ENCODE data around the gene PSD4. TPM values are rescaled to one million over a fixed set of nuclear protein-coding genes. Genes with fewer than 3 reads are reported as not detected.

PSD4 gene
- total RNA-seq, 4 donors from 2014 or later: 53.8 to 102 (median 88.0) TPM

DNA sequence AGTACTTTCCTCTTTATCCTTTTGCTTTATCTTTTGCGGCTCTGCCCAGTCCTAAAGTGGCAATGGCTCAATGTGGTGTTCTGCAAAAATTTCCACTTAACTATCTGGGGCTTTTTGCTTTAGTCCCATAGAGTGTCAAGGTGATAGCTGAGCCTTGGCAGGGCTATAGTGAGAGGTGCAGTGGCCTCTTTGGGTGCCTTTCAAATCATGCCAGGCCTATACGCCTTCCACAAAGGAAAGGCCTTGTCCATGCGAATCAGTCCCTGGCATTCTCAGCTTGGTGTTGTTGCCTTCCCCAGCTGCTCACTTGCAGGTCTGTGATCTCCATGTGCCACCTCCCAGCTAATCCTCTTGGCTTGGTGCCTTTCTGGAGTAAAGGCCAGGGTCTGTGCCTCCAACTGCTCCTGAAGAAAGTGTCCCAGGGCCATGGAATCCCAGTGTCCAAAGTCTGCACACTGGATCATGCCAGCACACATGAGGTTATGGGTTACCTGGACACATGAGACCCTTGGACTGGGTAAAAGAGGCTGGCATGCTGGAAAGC is 78.3 kb downstream of the PSD4 start:
- Histone ChIP-seq H3K27me3 (no peaks in the 10 kb centered on the region), H3K9me3 (no peaks in the 10 kb centered on the region), H3K4me1 (no peaks in the 10 kb centered on the region), H3K27ac (no peak overlapping the region), H3K4me3 (no peak overlapping the region), H3K36me3 (no peaks in the 10 kb centered on the region)
- WGBS: 97% methylated on average over 3 of the region's 3 CpGs
- DNase-seq (ENCODE audit: low spot score in 2 of 2): no peak
- no peak for TF ChIP-seq POLR2AphosphoS5 (IDR thresholded peaks at IDR 0.05)
- TF ChIP-seq EP300 (IDR thresholded peaks at IDR 0.05): no peak

DNA sequence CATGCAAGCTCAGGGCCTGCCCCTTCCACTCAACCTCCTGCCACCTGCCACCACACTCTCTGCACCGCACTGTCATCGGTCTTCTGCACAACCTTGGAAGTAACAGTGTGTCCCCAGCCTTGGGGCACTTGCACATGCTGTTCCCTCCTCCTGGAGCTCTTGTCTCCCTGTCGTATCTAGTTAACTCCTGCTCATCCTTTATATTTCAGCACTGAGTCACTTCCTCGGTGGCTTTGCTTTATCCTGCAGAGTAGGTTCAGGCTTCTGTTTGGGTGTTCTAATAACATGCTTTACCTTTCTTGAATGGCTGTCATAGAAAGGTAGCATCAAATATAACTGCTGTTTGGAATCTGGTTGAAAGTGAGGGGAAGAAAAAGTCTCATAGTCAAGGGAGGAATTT is 79.7 kb downstream of the PSD4 start:
- WGBS: 85% methylated on average over 4 of the region's 4 CpGs
- TF ChIP-seq, protein P1, sequence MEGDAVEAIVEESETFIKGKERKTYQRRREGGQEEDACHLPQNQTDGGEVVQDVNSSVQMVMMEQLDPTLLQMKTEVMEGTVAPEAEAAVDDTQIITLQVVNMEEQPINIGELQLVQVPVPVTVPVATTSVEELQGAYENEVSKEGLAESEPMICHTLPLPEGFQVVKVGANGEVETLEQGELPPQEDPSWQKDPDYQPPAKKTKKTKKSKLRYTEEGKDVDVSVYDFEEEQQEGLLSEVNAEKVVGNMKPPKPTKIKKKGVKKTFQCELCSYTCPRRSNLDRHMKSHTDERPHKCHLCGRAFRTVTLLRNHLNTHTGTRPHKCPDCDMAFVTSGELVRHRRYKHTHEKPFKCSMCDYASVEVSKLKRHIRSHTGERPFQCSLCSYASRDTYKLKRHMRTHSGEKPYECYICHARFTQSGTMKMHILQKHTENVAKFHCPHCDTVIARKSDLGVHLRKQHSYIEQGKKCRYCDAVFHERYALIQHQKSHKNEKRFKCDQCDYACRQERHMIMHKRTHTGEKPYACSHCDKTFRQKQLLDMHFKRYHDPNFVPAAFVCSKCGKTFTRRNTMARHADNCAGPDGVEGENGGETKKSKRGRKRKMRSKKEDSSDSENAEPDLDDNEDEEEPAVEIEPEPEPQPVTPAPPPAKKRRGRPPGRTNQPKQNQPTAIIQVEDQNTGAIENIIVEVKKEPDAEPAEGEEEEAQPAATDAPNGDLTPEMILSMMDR (IDR thresholded peaks at IDR 0.05): no peak
- TF ChIP-seq EP300 (IDR thresholded peaks at IDR 0.05): no peak
- no peak for TF ChIP-seq POLR2AphosphoS5 (IDR thresholded peaks at IDR 0.05)
- TF ChIP-seq POLR2A (IDR thresholded peaks at IDR 0.05): no peak
- H3K4me3 ChIP-seq: no peak overlapping the region
- H3K36me3 ChIP-seq: no peaks in the 10 kb centered on the region
- H3K4me1 ChIP-seq: peaks cover 6% of the 10 kb centered on the region
- no peak overlapping the region for H3K27ac ChIP-seq
- no peaks in the 10 kb centered on the region for H3K9me3 ChIP-seq
- no peak for DNase-seq (ENCODE audit: low spot score in 2 of 2)
- H3K27me3 ChIP-seq: no peaks in the 10 kb centered on the region

DNA sequence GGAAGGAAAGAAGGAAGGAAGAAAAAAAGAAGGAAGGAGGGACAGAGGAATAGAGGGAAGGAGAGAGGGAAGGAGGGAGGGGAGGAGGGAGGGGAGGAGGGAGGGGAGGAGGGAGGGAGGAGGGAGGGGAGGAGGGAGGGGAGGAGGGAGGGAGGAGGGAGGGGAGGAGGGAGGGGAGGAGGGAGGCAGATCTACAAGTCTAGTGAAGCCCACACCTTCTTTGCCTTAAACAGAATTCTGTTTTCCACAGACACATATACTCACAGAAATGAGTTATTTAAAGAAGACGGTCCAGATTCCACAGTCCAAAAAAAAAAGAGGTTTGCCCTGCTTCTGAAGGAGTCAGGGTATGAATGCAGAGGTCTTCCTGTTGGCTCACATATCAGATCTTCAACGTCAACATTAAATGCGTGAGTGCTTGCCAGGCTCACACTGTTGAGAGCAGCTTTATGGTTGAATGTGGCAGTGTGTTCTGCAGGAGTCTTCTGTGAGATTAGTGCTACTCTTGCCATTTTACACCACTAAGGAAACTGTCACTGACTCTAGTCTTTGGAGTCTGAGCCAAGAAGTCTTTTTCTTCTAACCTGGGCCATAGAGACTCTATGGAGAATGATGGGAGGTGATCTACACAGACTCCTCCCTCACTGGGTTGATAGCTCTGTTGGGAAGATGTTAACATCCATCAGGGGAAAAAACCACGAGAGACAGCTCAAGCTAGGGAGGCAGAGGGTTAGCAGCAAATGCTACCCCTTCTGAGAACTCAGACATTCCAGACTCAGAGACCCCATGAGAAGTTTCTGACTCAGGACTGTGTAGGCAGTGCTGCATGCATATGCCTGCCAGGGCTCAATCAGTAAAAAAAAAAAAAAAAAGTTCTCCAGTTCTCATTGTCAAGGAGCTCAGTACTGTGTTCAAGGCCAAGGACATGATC is 81.6 kb downstream of the PSD4 start:
- H3K36me3 ChIP-seq: no peaks in the 10 kb centered on the region
- no peak overlapping the region for H3K27ac ChIP-seq
- DNase-seq (ENCODE audit: low spot score in 2 of 2): no peak
- H3K4me3 ChIP-seq: no peak overlapping the region
- no peaks in the 10 kb centered on the region for H3K27me3 ChIP-seq
- H3K9me3 ChIP-seq: no peaks in the 10 kb centered on the region
- peaks cover 6% of the 10 kb centered on the region for H3K4me1 ChIP-seq
- TF ChIP-seq EP300 (IDR thresholded peaks at IDR 0.05): no peak
- no peak for TF ChIP-seq POLR2A (IDR thresholded peaks at IDR 0.05)
- TF ChIP-seq, protein P1 (IDR thresholded peaks at IDR 0.05): no peak
- no peak for TF ChIP-seq POLR2AphosphoS5 (IDR thresholded peaks at IDR 0.05)
- WGBS: 72% methylated on average over 4 of the region's 4 CpGs

DNA sequence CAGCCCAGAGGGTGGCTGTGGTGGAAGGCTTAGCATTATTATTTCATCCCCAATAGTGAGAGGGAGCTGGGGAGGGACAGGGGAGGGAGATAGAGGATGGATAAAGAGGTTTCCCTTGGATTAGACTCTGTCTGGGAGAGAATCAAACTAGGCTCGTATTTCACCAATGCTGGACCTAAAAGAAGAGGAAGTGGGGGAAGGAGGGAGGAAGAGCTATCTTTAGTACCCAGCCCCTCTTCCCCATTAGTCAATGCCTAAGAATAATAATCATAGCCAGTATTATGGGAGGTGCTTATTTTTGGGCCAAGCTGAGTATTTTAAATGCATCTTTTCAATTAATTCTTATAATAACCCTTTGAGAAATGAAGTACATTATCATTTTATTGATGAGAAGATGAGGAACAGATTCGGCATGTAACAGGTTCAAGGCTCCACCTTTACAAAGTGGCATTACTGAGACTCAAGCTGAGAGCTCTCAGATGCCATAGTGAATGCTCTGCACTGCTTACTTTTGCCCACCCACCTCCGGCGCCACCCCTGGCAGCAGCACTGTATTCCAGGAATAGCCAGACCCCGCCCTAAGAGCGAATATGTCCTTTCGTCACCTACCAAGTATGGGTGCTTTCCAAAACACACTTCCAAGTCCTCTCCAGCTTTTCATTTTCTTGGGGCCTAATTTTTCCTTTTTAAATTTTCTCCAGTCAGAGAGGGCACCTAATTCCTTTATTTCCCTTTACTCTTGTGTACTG is 83.9 kb downstream of the PSD4 start:
- Histone ChIP-seq H3K4me1 (peaks cover 6% of the 10 kb centered on the region), H3K27ac (no peak overlapping the region), H3K27me3 (no peaks in the 10 kb centered on the region), H3K4me3 (no peak overlapping the region), H3K9me3 (no peaks in the 10 kb centered on the region), H3K36me3 (no peaks in the 10 kb centered on the region)
- no peak for DNase-seq (ENCODE audit: low spot score in 2 of 2)
- TF ChIP-seq, protein P1 (IDR thresholded peaks at IDR 0.05): no peak
- TF ChIP-seq POLR2AphosphoS5 (IDR thresholded peaks at IDR 0.05): no peak
- no peak for TF ChIP-seq POLR2A (IDR thresholded peaks at IDR 0.05)
- no peak for TF ChIP-seq EP300 (IDR thresholded peaks at IDR 0.05)
- WGBS: 48% methylated on average over 7 of the region's 7 CpGs

DNA sequence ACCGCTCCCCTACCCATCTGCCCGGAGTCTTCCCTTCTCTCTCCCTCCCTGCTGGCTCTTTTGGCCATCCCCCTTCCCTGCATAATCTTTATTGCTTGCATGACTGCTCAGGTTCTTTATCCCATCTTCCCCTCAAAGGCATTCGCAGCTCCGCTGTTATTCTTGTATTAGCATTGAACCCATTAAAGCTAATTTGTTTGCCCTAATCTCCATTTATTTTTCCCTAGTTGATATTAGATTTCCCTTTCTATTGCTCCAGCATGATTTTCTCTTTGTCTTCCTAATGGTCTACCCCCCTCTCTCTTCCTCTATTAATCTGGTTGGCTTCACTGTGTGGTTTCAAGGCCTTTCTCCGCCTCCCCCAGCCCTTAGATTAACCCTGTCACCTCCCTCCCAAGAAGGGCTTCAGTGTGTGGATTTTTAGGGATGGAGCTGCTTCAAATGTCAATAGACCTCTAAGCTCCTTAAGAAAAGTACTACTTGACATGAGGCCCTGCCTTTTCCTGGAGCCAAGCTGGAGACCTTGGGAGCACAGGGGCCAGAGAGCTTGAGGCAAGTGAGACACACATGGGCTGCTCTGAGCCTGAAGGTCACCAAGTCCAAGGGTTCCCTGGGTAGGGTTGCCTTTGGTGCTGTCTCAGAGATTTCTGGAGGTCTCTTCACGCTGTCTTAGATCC is 84.8 kb downstream of the PSD4 start:
- no peak overlapping the region for H3K27ac ChIP-seq
- H3K4me3 ChIP-seq: no peak overlapping the region
- WGBS: 94% methylated on average over 6 of the region's 6 CpGs
- DNase-seq (ENCODE audit: low spot score in 2 of 2): no peak
- no peaks in the 10 kb centered on the region for H3K27me3 ChIP-seq
- H3K36me3 ChIP-seq: no peaks in the 10 kb centered on the region
- TF ChIP-seq EP300 (IDR thresholded peaks at IDR 0.05) (no peak), POLR2A (IDR thresholded peaks at IDR 0.05) (no peak), POLR2AphosphoS5 (IDR thresholded peaks at IDR 0.05) (no peak)
- TF ChIP-seq, protein P1 (IDR thresholded peaks at IDR 0.05): no peak
- no peaks in the 10 kb centered on the region for H3K9me3 ChIP-seq
- H3K4me1 ChIP-seq: peaks cover 6% of the 10 kb centered on the region
